ENCODE measurements around the gene CCHCR1. TPM values are rescaled to one million over a fixed set of nuclear protein-coding genes. Genes with fewer than 3 reads are reported as not detected.
"Not testable (repeated sequence)": the region's sequence is repeated elsewhere in the genome, so short reads cannot be mapped to it uniquely, and the experiment has no call there.

CCHCR1 gene
- total RNA-seq, 4 donors from 2014 or later, result 10.7 to 33.4 (median 16.5) TPM

DNA sequence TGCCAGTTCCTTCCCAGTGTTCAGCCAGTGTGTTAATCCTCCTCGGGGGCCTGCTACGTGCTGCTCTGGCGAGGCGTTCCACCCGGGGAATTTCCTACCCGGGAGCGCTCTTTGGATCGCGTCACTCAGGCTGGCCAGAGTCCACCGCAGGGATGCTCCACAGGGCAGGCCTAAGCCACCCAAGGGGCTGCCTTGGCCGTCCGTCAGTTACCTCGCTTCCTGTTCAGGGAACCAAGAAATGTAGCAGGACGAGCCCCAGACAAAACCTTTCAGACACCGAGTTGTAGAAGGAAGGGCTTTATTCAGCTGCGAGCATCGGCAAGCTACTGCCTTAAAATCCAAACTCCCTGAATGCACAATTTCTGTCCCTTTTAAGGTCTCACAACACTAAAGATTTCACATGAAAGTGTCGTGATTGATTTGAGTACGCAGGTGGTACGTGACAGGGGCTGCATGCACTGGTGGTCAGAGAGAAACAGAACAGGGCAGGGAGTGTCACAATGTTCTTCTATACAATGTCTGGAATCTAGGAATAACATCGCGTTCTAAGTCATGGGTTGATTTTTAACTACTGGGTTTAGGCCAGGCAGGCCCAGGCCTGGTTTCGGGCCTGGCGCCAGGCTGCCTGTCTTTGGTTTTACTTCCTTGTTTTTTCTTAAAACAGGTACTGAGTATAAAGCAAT lies 28.6 kb upstream of the CCHCR1 start:
- no peaks in the 10 kb centered on the region for H3K36me3 ChIP-seq
- H3K9me3 ChIP-seq, result no peaks in the 10 kb centered on the region
- WGBS, result 61% methylated on average over 18 of the region's 24 CpGs
- peak overlapping the region; percentile 86 for H3K27ac ChIP-seq
- peak in 1 of 2 donors; percentile 88 for DNase-seq (ENCODE audit: low spot score in 2 of 2)
- H3K4me1 ChIP-seq, result peaks cover 12% of the 10 kb centered on the region
- H3K27me3 ChIP-seq, result no peaks in the 10 kb centered on the region
- TF ChIP-seq POLR2A (IDR thresholded peaks at IDR 0.05) (no peak), EP300 (IDR thresholded peaks at IDR 0.05) (no peak), POLR2AphosphoS5 (IDR thresholded peaks at IDR 0.05) (no peak)
- TF ChIP-seq, protein P1, sequence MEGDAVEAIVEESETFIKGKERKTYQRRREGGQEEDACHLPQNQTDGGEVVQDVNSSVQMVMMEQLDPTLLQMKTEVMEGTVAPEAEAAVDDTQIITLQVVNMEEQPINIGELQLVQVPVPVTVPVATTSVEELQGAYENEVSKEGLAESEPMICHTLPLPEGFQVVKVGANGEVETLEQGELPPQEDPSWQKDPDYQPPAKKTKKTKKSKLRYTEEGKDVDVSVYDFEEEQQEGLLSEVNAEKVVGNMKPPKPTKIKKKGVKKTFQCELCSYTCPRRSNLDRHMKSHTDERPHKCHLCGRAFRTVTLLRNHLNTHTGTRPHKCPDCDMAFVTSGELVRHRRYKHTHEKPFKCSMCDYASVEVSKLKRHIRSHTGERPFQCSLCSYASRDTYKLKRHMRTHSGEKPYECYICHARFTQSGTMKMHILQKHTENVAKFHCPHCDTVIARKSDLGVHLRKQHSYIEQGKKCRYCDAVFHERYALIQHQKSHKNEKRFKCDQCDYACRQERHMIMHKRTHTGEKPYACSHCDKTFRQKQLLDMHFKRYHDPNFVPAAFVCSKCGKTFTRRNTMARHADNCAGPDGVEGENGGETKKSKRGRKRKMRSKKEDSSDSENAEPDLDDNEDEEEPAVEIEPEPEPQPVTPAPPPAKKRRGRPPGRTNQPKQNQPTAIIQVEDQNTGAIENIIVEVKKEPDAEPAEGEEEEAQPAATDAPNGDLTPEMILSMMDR (IDR thresholded peaks at IDR 0.05), result no peak
- H3K4me3 ChIP-seq, result peak overlapping the region; percentile 17

- Histone ChIP-seq H3K4me1 (peaks cover 12% of the 10 kb centered on the region), H3K27ac (peak overlapping the region; percentile 86), H3K4me3 (peak overlapping the region; percentile 17)
- H3K27me3 ChIP-seq; H3K36me3 ChIP-seq; DNase-seq (ENCODE audit: low spot score in 2 of 2); H3K9me3 ChIP-seq: not testable (repeated sequence)
- 40% methylated on average over 4 of the region's 4 CpGs for WGBS
Measured at GRCh38 chr6:31185695-31186051, 28.1 kb upstream of the CCHCR1 start.

DNA sequence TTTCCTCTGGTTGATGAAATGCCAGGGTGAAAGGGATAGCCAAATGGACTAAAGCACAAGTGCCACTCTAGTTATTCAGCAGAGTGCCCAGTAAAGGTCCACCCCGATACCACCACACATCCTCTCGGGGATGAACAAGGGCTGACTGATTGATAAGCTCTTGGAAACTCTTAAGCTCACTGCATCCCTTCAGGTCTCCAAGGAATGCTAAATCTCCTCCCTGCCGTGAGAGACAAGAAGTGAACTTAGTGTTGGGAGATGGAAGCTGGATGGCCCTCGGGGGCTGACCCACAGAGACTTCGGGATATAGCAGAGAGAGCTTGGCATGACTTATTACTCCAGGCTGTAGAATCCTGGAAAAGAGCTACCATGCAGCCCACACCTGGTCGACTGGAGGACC lies 26.3 kb upstream of the CCHCR1 start:
- not testable (repeated sequence) for H3K9me3 ChIP-seq; H3K36me3 ChIP-seq; H3K27ac ChIP-seq; H3K4me3 ChIP-seq; DNase-seq (ENCODE audit: low spot score in 2 of 2); H3K27me3 ChIP-seq
- WGBS, result 66% methylated on average over 6 of the region's 6 CpGs
- H3K4me1 ChIP-seq, result peaks cover 12% of the 10 kb centered on the region

DNA sequence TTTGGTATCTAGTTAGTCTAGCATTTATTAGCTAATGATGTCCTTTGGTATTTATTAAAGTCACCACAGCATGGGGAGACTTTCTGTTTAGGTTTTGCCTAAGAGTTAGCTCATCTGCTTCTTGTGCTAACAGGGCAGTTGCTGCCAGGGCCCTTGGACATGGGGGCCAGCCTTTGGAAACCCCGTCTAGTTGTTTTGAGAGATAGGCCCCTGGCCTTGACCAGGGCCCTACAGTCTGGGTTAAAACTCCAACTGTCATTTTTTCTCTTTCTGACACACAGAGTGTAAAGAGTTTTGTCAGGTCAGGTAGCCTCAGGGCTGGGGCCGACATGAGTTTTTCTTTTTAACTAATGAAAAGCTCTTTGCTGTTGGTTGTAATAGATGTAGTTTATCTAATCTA lies 25.7 kb upstream of the CCHCR1 start:
- not testable (repeated sequence) for DNase-seq (ENCODE audit: low spot score in 2 of 2); H3K27ac ChIP-seq; H3K4me3 ChIP-seq; H3K27me3 ChIP-seq; H3K9me3 ChIP-seq; H3K36me3 ChIP-seq
- WGBS, result 70% methylated on average over 2 of the region's 2 CpGs
- peaks cover 16% of the 10 kb centered on the region for H3K4me1 ChIP-seq

- Histone ChIP-seq H3K27ac (no peak overlapping the region), H3K9me3 (no peaks in the 10 kb centered on the region), H3K27me3 (no peaks in the 10 kb centered on the region), H3K4me1 (peaks cover 11% of the 10 kb centered on the region), H3K4me3 (peak overlapping the region; percentile 23), H3K36me3 (peaks cover under 1% of the 10 kb centered on the region)
- 88% methylated on average over 24 of the region's 26 CpGs for WGBS
- DNase-seq (ENCODE audit: low spot score in 2 of 2), result peak in 1 of 2 donors; percentile 90
- TF ChIP-seq POLR2A (IDR thresholded peaks at IDR 0.05) (no peak), POLR2AphosphoS5 (IDR thresholded peaks at IDR 0.05) (no peak), EP300 (IDR thresholded peaks at IDR 0.05) (no peak)
- TF ChIP-seq, protein P1 (IDR thresholded peaks at IDR 0.05), result no peak
Measured at GRCh38 chr6:31180500-31180899, 22.9 kb upstream of the CCHCR1 start.

DNA sequence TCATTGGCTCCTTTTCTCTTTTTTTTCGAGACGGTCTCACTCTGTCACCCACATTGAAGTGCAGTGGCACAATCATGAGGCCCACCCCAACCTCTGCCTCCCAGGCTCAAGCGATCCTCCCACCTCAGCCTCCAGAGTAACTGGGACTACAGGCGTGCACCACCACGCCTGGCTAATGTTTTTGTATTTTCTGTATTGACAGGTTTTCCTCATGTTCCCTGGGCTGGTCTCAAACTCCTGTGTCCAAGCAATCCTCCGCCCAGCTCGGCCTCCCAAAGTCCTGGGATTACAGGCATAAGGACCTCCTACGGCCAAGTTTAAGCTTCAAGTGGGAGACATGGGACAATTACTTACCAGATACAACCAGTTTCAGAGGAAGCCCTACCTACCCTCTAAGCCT lies 22.3 kb upstream of the CCHCR1 start:
- H3K36me3 ChIP-seq, result peaks cover 3% of the 10 kb centered on the region
- H3K27ac ChIP-seq, result no peak overlapping the region
- H3K9me3 ChIP-seq, result no peaks in the 10 kb centered on the region
- WGBS, result 99% methylated on average over 8 of the region's 8 CpGs
- no peak overlapping the region for H3K4me3 ChIP-seq
- no peak for TF ChIP-seq EP300 (IDR thresholded peaks at IDR 0.05)
- TF ChIP-seq, protein P1 (IDR thresholded peaks at IDR 0.05), result no peak
- TF ChIP-seq POLR2A (IDR thresholded peaks at IDR 0.05), result no peak
- no peak for TF ChIP-seq POLR2AphosphoS5 (IDR thresholded peaks at IDR 0.05)
- no peak for DNase-seq (ENCODE audit: low spot score in 2 of 2)
- peaks cover 5% of the 10 kb centered on the region for H3K4me1 ChIP-seq
- no peaks in the 10 kb centered on the region for H3K27me3 ChIP-seq

GRCh38 chr6:31179042-31179386 lies 21.4 kb upstream of the CCHCR1 start:
- Histone ChIP-seq H3K4me1 (peaks cover 4% of the 10 kb centered on the region), H3K4me3 (no peak overlapping the region), H3K9me3 (no peaks in the 10 kb centered on the region), H3K27ac (no peak overlapping the region), H3K27me3 (no peaks in the 10 kb centered on the region), H3K36me3 (peaks cover 3% of the 10 kb centered on the region)
- no peak for DNase-seq (ENCODE audit: low spot score in 2 of 2)
- TF ChIP-seq, protein P1 (IDR thresholded peaks at IDR 0.05), result no peak
- no peak for TF ChIP-seq EP300 (IDR thresholded peaks at IDR 0.05)
- WGBS, result 51% methylated on average over 4 of the region's 4 CpGs
